OCI-LY3 (cell line): Measurements from ENCODE around the gene PHACTR3.

Experiments used
- H2AFZ ChIP-seq: fragments of 200-600, 300-600 bp; shearing (Covaris generic); 2 replicates; pipeline ENCODE4 v1.6.0; 2014; ENCODE audit warnings: antibody characterized with exemption, low read depth, low read length
- H3K27ac ChIP-seq: fragments of 200-600, 300-600 bp; sonication (generic); 2 replicates; pipeline ENCODE4 v1.5.1; 2014; ENCODE audit warnings: mild to moderate bottlenecking, low read length, moderate library complexity, mixed read lengths
- H3K27me3 ChIP-seq: fragments of 200-600, 300-600 bp; sonication (generic); 2 replicates; pipeline ENCODE4 v1.6.1; 2014; ENCODE audit warnings: low read depth, low read length, mixed read lengths
- H3K36me3 ChIP-seq: fragments of 200-600, 300-600 bp; sonication (generic); replicated peaks from 2 replicates; pipeline ENCODE3; 2014; ENCODE audit warnings: low read depth, low read length, mixed read lengths
- H3K4me1 ChIP-seq: fragments of 300-600, 200-600 bp; sonication (generic); 2 replicates; pipeline ENCODE4 v1.6.1; 2014; ENCODE audit warnings: low read length, mixed read lengths
- H3K4me2 ChIP-seq: fragments of 200-600, 300-600 bp; sonication (generic); 2 replicates; pipeline ENCODE4 v1.6.1; 2014; ENCODE audit warnings: low read length, mixed read lengths
- H3K4me3 ChIP-seq: fragments of 300-600, 200-600 bp; sonication (generic); 2 replicates; pipeline ENCODE4 v1.5.1; 2014; ENCODE audit warnings: antibody characterized with exemption, mild to moderate bottlenecking, low read length, moderate library complexity
- H3K79me2 ChIP-seq: fragments of 300-600, 200-600 bp; shearing (Covaris generic); 2 replicates; pipeline ENCODE4 v1.6.1; 2014; ENCODE audit warnings: mild to moderate bottlenecking, low read length, mixed read lengths
- H3K9ac ChIP-seq: fragments of 300-600, 200-600 bp; shearing (Covaris generic); 2 replicates; pipeline ENCODE4 v1.6.0; 2014; ENCODE audit warnings: mild to moderate bottlenecking, low read length, moderate library complexity
- H3K9me3 ChIP-seq: fragments of 200-600, 300-600 bp; shearing (Covaris generic); 2 replicates; pipeline ENCODE4 v1.6.1; 2014; ENCODE audit warnings: low read length, mixed read lengths; ENCODE audit not compliant: insufficient read depth
- H4K20me1 ChIP-seq: fragments of 200-600, 300-600 bp; sonication (generic); 2 replicates; pipeline ENCODE4 v1.6.1; 2016; ENCODE audit warnings: low read length, mixed read lengths; ENCODE audit not compliant: insufficient read depth
- EZH2phosphoT487 ChIP-seq: fragments of 200-600 bp; shearing (Covaris generic); IDR thresholded peaks from 2 replicates; pipeline ENCODE4 v1.6.1; 2018; ENCODE audit warnings: antibody characterized with exemption, mixed run types, low read depth
- TF ChIP-seq, protein P1 (sequence below): fragments of 200-600, 300-600 bp; sonication (generic); IDR thresholded peaks from 2 replicates; pipeline ENCODE4 v1.5.1; 2014; ENCODE audit warnings: antibody characterized with exemption, low read length, low read depth

The PHACTR3 gene

GRCh38 chr20:59701236-59701635, 96.9 kb downstream of the PHACTR3 start:
- H4K20me1 ChIP-seq = no peaks in the 10 kb centered on the region
- no peaks in the 10 kb centered on the region for H3K79me2 ChIP-seq
- H3K9me3 ChIP-seq = no peaks in the 10 kb centered on the region
- no peaks in the 10 kb centered on the region for H3K4me1 ChIP-seq
- no peak overlapping the region for H3K4me3 ChIP-seq
- peaks cover 30% of the 10 kb centered on the region for H3K27me3 ChIP-seq
- TF ChIP-seq EZH2phosphoT487 = no peak
- TF ChIP-seq, protein P1, sequence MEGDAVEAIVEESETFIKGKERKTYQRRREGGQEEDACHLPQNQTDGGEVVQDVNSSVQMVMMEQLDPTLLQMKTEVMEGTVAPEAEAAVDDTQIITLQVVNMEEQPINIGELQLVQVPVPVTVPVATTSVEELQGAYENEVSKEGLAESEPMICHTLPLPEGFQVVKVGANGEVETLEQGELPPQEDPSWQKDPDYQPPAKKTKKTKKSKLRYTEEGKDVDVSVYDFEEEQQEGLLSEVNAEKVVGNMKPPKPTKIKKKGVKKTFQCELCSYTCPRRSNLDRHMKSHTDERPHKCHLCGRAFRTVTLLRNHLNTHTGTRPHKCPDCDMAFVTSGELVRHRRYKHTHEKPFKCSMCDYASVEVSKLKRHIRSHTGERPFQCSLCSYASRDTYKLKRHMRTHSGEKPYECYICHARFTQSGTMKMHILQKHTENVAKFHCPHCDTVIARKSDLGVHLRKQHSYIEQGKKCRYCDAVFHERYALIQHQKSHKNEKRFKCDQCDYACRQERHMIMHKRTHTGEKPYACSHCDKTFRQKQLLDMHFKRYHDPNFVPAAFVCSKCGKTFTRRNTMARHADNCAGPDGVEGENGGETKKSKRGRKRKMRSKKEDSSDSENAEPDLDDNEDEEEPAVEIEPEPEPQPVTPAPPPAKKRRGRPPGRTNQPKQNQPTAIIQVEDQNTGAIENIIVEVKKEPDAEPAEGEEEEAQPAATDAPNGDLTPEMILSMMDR = no peak
- H3K36me3 ChIP-seq = no peaks in the 10 kb centered on the region
- H2AFZ ChIP-seq = no peak overlapping the region
- no peak overlapping the region for H3K9ac ChIP-seq
- no peak overlapping the region for H3K4me2 ChIP-seq
- H3K27ac ChIP-seq = no peak overlapping the region

DNA sequence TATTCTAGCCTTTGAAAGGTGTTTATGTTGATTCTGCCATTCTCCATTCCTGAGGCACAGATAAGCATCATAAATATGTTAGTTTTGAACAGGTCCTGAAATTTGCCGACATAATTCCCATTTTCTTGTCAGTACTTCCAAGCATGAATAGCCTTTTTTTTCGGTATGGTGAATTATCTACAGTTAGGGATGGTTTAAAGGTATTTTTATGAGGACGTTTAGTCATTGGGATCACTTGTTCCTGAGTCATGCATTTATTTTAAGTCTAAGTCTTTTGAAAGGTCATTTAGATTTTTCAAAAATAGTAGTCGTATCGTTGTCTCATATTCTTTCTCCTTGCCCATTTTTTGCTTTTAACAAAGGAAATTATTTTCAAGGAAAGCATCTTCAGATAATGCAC, 98.7 kb downstream of the PHACTR3 start:
- no peaks in the 10 kb centered on the region for H3K36me3 ChIP-seq
- H3K4me3 ChIP-seq = no peak overlapping the region
- peaks cover 26% of the 10 kb centered on the region for H3K27me3 ChIP-seq
- H3K9ac ChIP-seq = no peak overlapping the region
- no peak overlapping the region for H2AFZ ChIP-seq
- no peak overlapping the region for H3K4me2 ChIP-seq
- H3K4me1 ChIP-seq = no peaks in the 10 kb centered on the region
- TF ChIP-seq, protein P1 = no peak
- TF ChIP-seq EZH2phosphoT487 = no peak
- no peaks in the 10 kb centered on the region for H4K20me1 ChIP-seq
- no peak overlapping the region for H3K27ac ChIP-seq
- no peaks in the 10 kb centered on the region for H3K79me2 ChIP-seq
- H3K9me3 ChIP-seq = no peaks in the 10 kb centered on the region

- Histone ChIP-seq H3K9me3 (no peaks in the 10 kb centered on the region), H3K36me3 (no peaks in the 10 kb centered on the region), H3K4me1 (no peaks in the 10 kb centered on the region), H3K9ac (no peak overlapping the region), H4K20me1 (no peaks in the 10 kb centered on the region), H3K79me2 (no peaks in the 10 kb centered on the region), H3K27me3 (peaks cover 26% of the 10 kb centered on the region), H3K27ac (no peak overlapping the region), H2AFZ (no peak overlapping the region), H3K4me3 (no peak overlapping the region), H3K4me2 (no peak overlapping the region)
- no peak for TF ChIP-seq EZH2phosphoT487
- TF ChIP-seq, protein P1 = no peak
Observed at GRCh38 chr20:59705651-59706399, 101.5 kb downstream of the PHACTR3 start.

DNA sequence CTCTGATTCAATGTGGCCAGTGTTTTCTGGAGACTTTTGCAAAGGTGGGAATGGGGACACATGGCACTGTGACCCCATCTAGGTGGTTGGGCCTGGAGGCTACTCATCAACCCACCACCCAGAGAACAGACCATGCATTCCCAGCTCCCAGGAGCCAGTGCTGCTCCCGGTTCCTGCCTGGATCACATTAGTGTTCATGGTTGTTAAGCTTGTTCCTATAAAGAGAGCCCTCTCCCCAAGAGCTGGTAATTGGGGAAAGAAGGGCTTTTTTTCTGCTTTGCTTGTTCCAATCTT, 102.0 kb downstream of the PHACTR3 start:
- H3K79me2 ChIP-seq = no peaks in the 10 kb centered on the region
- no peak overlapping the region for H3K4me2 ChIP-seq
- H3K9me3 ChIP-seq = no peaks in the 10 kb centered on the region
- H4K20me1 ChIP-seq = no peaks in the 10 kb centered on the region
- H3K36me3 ChIP-seq = no peaks in the 10 kb centered on the region
- no peaks in the 10 kb centered on the region for H3K4me1 ChIP-seq
- H3K27me3 ChIP-seq = peaks cover 26% of the 10 kb centered on the region
- H3K9ac ChIP-seq = no peak overlapping the region
- TF ChIP-seq EZH2phosphoT487 = no peak
- TF ChIP-seq, protein P1 = no peak
- no peak overlapping the region for H3K4me3 ChIP-seq
- no peak overlapping the region for H2AFZ ChIP-seq
- no peak overlapping the region for H3K27ac ChIP-seq
